ENCODE measurements around the gene TRIM49D2. TPM values are rescaled to one million over a fixed set of nuclear protein-coding genes. Genes with fewer than 3 reads are reported as not detected.
"Not testable (repeated sequence)": the region's sequence is repeated elsewhere in the genome, so short reads cannot be mapped to it uniquely, and the experiment has no call there.

The TRIM49D2 gene, protein sequence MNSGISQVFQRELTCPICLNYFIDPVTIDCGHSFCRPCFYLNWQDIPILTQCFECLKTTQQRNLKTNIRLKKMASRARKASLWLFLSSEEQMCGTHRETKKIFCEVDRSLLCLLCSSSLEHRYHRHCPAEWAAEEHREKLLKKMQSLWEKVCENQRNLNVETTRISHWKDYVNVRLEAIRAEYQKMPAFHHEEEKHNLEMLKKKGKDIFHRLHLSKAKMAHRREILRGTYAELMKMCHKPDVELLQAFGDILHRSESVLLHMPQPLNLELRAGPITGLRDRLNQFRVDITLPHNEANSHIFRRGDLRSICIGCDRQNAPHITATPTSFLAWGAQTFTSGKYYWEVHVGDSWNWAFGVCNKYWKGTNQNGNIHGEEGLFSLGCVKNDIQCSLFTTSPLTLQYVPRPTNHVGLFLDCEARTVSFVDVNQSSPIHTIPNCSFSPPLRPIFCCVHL
- total RNA-seq = not detected
- long read RNA-seq = 0 reads

DNA sequence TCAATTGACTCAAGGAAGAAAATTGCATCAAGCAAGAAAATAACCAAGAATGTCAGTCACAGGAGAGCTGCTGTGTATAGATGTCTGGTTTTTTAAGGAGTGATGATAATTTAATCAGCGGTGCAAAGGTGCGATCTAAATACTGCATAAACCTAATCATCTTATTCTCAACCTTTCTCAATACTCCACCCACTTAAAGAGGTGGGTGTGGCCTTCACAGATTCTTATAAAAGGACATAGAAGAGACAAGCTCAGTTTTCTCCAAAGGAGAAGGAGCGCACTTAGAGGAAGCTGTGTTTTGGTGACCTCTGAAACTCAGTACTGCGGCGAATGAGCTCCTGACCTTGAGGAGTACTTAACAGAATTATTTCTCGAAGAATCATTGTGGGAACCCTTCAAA, at the start of gene TRIM49D2:
TSS of gene TRIM49D2 (plus strand) at position 301 of the 400 bp plus-strand sequence. CDS start 2,698 bp downstream, outside the sequence.
- intact Hi-C loops (cut with DNase I, micrococcal nuclease); DNase-seq; ATAC-seq: not testable (repeated sequence)

DNA sequence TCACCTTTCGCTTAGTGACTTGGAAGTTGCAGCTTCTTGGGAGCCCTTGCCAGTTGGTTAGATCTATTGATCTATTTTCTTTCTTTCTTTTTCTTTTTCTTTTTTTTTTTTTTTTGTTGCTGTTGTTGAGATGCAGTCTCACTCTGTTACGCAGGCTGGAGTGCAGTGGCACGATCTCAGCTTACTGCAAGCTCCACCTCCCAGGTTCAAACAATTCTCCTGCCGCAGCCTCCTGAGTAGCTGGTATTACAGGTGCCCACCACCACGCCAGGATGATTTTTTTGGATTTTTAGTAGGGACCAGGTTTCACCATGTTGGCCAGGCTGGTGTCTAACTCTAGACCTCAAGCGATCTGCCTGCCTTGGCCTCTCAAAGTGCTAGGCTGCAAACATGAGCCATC, 46.4 kb upstream of the TRIM49D2 start:
- ATAC-seq; DNase-seq; intact Hi-C loops (cut with DNase I, micrococcal nuclease): not testable (repeated sequence)

DNA sequence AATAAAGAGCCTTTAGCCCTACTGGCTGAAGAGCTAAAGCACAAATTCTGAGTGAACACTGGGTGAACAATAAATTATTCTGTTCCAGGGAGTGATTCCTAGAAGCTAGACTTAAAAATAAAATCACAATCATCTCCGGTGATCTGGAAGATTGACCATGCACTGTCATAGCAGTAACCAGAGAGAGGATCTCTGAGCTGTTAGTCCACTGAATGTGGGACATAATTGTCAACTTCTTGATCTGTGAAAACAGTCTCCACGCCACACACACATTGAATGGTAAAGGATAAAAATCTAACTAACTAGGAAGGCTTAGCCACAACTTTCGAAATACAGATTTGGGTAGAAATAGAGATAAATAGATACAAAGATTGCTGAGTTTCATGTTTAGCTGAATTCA, 30.6 kb upstream of the TRIM49D2 start:
- ATAC-seq; DNase-seq; intact Hi-C loops (cut with DNase I, micrococcal nuclease): not testable (repeated sequence)

DNA sequence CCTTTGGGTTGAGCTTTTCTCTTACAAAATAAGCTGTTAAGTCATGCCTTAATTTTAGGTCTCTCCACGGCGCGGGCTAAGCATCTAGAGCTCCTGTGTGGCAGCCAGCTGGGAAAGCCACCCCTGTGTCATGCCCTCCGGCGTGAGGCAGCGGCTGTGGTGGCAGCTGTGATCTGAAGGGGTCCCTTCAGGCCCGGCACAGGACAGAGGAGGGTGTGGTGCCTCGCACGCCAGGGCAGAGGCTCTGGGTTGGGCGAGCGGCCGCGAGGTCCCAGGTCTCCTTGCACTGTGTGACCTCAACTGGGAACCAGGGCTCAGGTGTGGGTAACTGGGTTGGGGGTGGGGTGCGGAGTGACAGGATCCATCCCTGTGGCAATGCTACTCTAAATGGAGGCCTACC, 23.1 kb upstream of the TRIM49D2 start:
- ATAC-seq; intact Hi-C loops (cut with DNase I, micrococcal nuclease): not testable (repeated sequence)

DNA sequence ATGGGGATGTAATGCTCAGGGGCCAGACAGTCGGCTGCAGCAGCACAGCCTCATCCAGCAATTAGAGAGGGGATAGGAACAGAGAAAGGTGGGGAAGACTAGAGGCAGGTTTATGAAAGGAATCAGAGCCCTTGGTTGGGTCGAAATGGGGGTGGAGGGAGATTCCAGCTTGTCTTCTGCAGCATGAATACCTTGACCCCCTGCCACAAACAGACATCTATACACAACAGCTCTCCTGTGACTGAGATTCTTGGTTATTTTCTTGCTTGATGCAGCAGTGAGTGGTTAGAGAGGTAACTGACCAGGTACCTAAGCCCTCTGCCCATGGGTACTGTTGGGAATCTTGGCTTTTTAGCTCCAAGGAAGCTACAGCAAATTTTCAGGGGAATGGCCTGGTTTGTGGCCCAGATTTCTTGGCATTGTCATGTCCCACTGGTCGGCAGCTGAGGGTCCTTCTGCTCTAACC, 1.6 kb upstream of the TRIM49D2 start, which contains the start of gene TRIM49D1:
TSS of gene TRIM49D1 (minus strand) at position 51 of the 466 bp plus-strand sequence. CDS start 4,535 bp downstream, outside the sequence.
- no peak for ATAC-seq
- no peak for DNase-seq
- intact Hi-C loops (cut with DNase I, micrococcal nuclease) = no loop called here

More for the DNA sequence above, 23.1 kb upstream of the TRIM49D2 start:
- not testable (repeated sequence) for DNase-seq

DNA sequence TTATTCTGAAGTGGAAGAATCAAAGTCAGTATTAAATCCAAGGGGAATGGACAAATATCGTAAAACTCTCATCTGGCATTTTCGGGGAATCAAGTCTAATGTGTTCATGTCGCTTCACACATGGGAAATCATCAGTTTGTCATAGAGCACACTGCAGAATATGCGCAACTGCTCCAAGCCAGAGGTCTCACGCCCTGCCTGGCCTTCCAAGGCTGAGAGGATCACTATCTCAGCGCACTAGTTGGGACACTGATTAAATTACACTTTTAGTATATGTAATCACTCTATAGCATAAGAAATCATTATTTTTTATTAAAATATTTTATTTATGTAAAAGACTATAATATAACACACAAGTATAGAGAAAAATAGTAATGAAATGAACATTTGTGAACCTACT, 37.0 kb downstream of the TRIM49D2 start:
- DNase-seq; intact Hi-C loops (cut with DNase I, micrococcal nuclease): not testable (repeated sequence)

DNA sequence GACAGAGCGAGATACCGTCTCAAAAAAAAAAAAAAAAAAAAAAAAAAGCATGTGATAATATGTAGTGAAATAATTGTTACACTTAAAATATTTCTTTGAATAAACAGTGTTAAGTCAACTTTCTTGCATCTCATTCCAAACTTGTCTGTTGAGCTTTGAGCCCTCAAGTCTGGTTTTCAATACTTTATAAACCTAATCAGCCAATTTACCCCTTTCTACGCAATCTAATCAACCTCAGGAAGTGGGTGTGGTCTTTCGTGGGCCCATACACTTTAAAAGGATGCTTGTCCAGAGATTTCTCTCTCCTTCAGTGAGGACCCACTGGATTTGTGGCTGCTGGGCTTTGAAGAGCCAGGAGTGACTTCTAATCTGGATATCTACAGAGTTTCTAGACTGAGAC, 41.9 kb downstream of the TRIM49D2 start, which contains the start of gene TRIM64:
TSS of gene TRIM64 (plus strand) at position 301 of the 400 bp plus-strand sequence. CDS start 2,467 bp downstream, outside the sequence.
- ATAC-seq = not testable (repeated sequence)

More for the DNA sequence above, 37.0 kb downstream of the TRIM49D2 start:
- ATAC-seq = not testable (repeated sequence)

More for the DNA sequence above, 41.9 kb downstream of the TRIM49D2 start, which contains the start of gene TRIM64:
- intact Hi-C loops (cut with DNase I, micrococcal nuclease); DNase-seq: not testable (repeated sequence)

Other genes starting within 250 kb of the TRIM49D2 start
- not detected for gene TRIM77, start 213.8 kb upstream of the TRIM49D2 start, total RNA-seq
- not detected for gene TRIM49, start 115.5 kb upstream of the TRIM49D2 start, total RNA-seq
- gene TRIM64B, start 45.6 kb upstream of the TRIM49D2 start, total RNA-seq = not detected
- gene TRIM49D1, start 1.8 kb upstream of the TRIM49D2 start, total RNA-seq = not detected
- not detected for gene TRIM64, start 42.0 kb downstream of the TRIM49D2 start, total RNA-seq
- not detected for gene TRIM49C, start 107.0 kb downstream of the TRIM49D2 start, total RNA-seq
- not detected for gene UBTFL1, start 161.9 kb downstream of the TRIM49D2 start, total RNA-seq
- gene NAALAD2, start 210.6 kb downstream of the TRIM49D2 start, total RNA-seq = under 1 TPM; 0.15 to 0.89 TPM

Measured in left colon (tissue), 2 donors.